Chondrocyte (in vitro differentiated cells): ENCODE measurements around the gene ELP5. TPM values are rescaled to one million over a fixed set of nuclear protein-coding genes. Genes with fewer than 3 reads are reported as not detected.

Source experiments
- DNase-seq: peaks from one replicate; pipeline ENCODE4 v3.0.0; 2021; ENCODE audit warnings: mixed read lengths, low spot score
- H3K27ac Mint-ChIP-seq: one replicate; pipeline ENCODE4 v1.8.0; 2021; ENCODE audit warnings: mild to moderate bottlenecking, moderate library complexity, mixed read lengths; ENCODE audit not compliant: unreplicated experiment
- H3K27me3 Mint-ChIP-seq: 2 replicates; pipeline ENCODE4 v1.8.0; 2021; ENCODE audit warnings: low read depth, mixed read lengths
- H3K36me3 Mint-ChIP-seq: 2 replicates; pipeline ENCODE4 v1.8.0; 2021; ENCODE audit warnings: low read depth, mixed read lengths
- H3K4me1 Mint-ChIP-seq: 2 replicates; pipeline ENCODE4 v1.8.0; 2021; ENCODE audit warnings: low read depth, mild to moderate bottlenecking, mixed read lengths
- H3K4me3 Mint-ChIP-seq: one replicate; pipeline ENCODE4 v1.8.0; 2021; ENCODE audit warnings: mild to moderate bottlenecking, moderate library complexity, mixed read lengths; ENCODE audit not compliant: unreplicated experiment
- H3K9me3 Mint-ChIP-seq: 2 replicates; pipeline ENCODE4 v1.8.0; 2021; ENCODE audit warnings: low read depth, mixed read lengths
- CTCF ChIP-seq: fragments of 200-600 bp; sonication (generic); IDR thresholded peaks from 2 replicates; pipeline ENCODE4 v1.5.0; 2021; ENCODE audit warnings: antibody characterized with exemption, mild to moderate bottlenecking, moderate library complexity
- total RNA-seq: library from RNA; stranded (reverse); gene quantifications from 3 replicates; pipeline ENCODE4 v1.2.1, GENCODE V29; 2021

Gene ELP5
- total RNA-seq, 1 donor from 2014 or later: 24.9 TPM

GRCh38 chr17:7284911-7285310 lies 32.9 kb downstream of the ELP5 start:
- Mint-ChIP-seq H3K4me3 (no peak overlapping the region), H3K36me3 (no peaks in the 10 kb centered on the region), H3K4me1 (peaks cover 17% of the 10 kb centered on the region), H3K9me3 (no peaks in the 10 kb centered on the region), H3K27me3 (peaks cover 28% of the 10 kb centered on the region), H3K27ac (no peak overlapping the region)
- TF ChIP-seq CTCF: no peak
- DNase-seq: no peak

- H3K36me3 Mint-ChIP-seq: no peaks in the 10 kb centered on the region
- no peak for TF ChIP-seq CTCF
- peaks cover 32% of the 10 kb centered on the region for H3K27me3 Mint-ChIP-seq
- H3K9me3 Mint-ChIP-seq: no peaks in the 10 kb centered on the region
- DNase-seq: no peak
- H3K4me3 Mint-ChIP-seq: no peak overlapping the region
- peaks cover 16% of the 10 kb centered on the region for H3K4me1 Mint-ChIP-seq
- no peak overlapping the region for H3K27ac Mint-ChIP-seq
These were observed 33.7 kb downstream of the ELP5 start for GRCh38 chr17:7285679-7286078.

- DNase-seq: no peak
- Mint-ChIP-seq H3K27ac (no peak overlapping the region), H3K4me1 (peaks cover 5% of the 10 kb centered on the region), H3K27me3 (peaks cover 49% of the 10 kb centered on the region), H3K9me3 (no peaks in the 10 kb centered on the region), H3K36me3 (no peaks in the 10 kb centered on the region), H3K4me3 (no peak overlapping the region)
- no peak for TF ChIP-seq CTCF
These were observed 37.4 kb downstream of the ELP5 start for GRCh38 chr17:7289256-7290032.

GRCh38 chr17:7290166-7290565 lies 38.2 kb downstream of the ELP5 start:
- Mint-ChIP-seq H3K4me3 (no peak overlapping the region), H3K4me1 (peaks cover 9% of the 10 kb centered on the region), H3K27ac (no peak overlapping the region), H3K36me3 (no peaks in the 10 kb centered on the region), H3K27me3 (peaks cover 49% of the 10 kb centered on the region), H3K9me3 (no peaks in the 10 kb centered on the region)
- DNase-seq: no peak
- TF ChIP-seq CTCF: no peak

GRCh38 chr17:7290685-7291084 lies 38.7 kb downstream of the ELP5 start:
- Mint-ChIP-seq H3K27me3 (peaks cover 48% of the 10 kb centered on the region), H3K9me3 (no peaks in the 10 kb centered on the region), H3K4me1 (peaks cover 11% of the 10 kb centered on the region), H3K4me3 (no peak overlapping the region), H3K36me3 (no peaks in the 10 kb centered on the region), H3K27ac (no peak overlapping the region)
- TF ChIP-seq CTCF: no peak
- DNase-seq: no peak
